Measurements from ENCODE around the gene TBX10. TPM values are rescaled to one million over a fixed set of nuclear protein-coding genes. Genes with fewer than 3 reads are reported as not detected.

TBX10 gene
- total RNA-seq, 1 donor from 2014 or later = 0.14 TPM

DNA sequence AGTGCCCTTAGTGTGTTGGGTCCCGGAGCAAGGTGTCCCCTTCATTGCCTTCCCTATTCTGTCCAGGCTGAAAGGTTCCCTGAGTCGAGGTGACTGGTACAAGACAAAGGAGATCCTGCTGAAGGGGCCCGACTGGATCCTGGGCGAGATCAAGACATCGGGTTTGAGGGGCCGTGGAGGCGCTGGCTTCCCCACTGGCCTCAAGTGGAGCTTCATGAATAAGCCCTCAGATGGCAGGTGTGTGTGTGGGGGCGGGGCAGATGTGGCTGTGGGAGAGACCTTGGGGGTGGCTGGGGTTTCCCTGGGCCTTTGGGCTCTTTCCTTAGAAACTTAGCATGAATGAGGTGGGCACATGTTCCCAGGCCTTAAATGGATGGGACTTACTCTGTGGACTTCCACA lies 31.1 kb downstream of the TBX10 start:
- TF ChIP-seq, protein P1, sequence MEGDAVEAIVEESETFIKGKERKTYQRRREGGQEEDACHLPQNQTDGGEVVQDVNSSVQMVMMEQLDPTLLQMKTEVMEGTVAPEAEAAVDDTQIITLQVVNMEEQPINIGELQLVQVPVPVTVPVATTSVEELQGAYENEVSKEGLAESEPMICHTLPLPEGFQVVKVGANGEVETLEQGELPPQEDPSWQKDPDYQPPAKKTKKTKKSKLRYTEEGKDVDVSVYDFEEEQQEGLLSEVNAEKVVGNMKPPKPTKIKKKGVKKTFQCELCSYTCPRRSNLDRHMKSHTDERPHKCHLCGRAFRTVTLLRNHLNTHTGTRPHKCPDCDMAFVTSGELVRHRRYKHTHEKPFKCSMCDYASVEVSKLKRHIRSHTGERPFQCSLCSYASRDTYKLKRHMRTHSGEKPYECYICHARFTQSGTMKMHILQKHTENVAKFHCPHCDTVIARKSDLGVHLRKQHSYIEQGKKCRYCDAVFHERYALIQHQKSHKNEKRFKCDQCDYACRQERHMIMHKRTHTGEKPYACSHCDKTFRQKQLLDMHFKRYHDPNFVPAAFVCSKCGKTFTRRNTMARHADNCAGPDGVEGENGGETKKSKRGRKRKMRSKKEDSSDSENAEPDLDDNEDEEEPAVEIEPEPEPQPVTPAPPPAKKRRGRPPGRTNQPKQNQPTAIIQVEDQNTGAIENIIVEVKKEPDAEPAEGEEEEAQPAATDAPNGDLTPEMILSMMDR (IDR thresholded peaks at IDR 0.05; ENCODE audit: borderline replicate concordance) = no peak
- H3K9me3 ChIP-seq (replicated peaks) = no peaks in the 10 kb centered on the region
- H3K4me1 ChIP-seq = peaks cover 44% of the 10 kb centered on the region
- no peak overlapping the region for H3K27ac ChIP-seq (replicated peaks)
- H3K36me3 ChIP-seq = peaks cover 52% of the 10 kb centered on the region
- H3K4me3 ChIP-seq = no peak overlapping the region
- DNase-seq = no peak
- intact Hi-C loops (cut with micrococcal nuclease) = no loop called here
- no peaks in the 10 kb centered on the region for H3K27me3 ChIP-seq (ENCODE audit: low read depth)

DNA sequence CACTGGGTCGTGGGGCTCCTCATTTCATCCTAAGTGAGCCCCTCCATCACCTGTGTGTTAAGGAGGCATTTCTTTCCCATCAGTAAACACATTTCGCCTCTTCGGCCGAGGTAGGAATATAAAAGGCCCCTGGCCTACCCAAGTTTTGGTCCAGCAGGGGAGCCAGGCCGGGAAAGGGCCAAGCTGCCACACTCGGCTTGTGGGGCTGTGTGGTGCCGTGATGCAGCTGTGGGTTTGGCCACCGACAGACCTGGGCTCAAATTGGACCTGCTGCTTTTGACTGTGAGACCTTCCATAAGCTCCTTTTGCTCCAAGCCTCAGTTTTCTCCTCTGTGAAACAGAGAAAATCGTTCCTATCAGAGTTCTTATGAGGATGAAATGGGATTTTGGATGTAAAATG lies 32.1 kb downstream of the TBX10 start:
- no peaks in the 10 kb centered on the region for H3K27me3 ChIP-seq (ENCODE audit: low read depth)
- peak overlapping the region; percentile 95 for H3K27ac ChIP-seq (replicated peaks)
- intact Hi-C loops (cut with micrococcal nuclease) = no loop called here
- TF ChIP-seq, protein P1 (IDR thresholded peaks at IDR 0.05; ENCODE audit: borderline replicate concordance) = no peak
- H3K36me3 ChIP-seq = peaks cover 44% of the 10 kb centered on the region
- DNase-seq = no peak
- H3K4me1 ChIP-seq = peaks cover 44% of the 10 kb centered on the region
- no peaks in the 10 kb centered on the region for H3K9me3 ChIP-seq (replicated peaks)
- H3K4me3 ChIP-seq = peak overlapping the region; percentile 98

DNA sequence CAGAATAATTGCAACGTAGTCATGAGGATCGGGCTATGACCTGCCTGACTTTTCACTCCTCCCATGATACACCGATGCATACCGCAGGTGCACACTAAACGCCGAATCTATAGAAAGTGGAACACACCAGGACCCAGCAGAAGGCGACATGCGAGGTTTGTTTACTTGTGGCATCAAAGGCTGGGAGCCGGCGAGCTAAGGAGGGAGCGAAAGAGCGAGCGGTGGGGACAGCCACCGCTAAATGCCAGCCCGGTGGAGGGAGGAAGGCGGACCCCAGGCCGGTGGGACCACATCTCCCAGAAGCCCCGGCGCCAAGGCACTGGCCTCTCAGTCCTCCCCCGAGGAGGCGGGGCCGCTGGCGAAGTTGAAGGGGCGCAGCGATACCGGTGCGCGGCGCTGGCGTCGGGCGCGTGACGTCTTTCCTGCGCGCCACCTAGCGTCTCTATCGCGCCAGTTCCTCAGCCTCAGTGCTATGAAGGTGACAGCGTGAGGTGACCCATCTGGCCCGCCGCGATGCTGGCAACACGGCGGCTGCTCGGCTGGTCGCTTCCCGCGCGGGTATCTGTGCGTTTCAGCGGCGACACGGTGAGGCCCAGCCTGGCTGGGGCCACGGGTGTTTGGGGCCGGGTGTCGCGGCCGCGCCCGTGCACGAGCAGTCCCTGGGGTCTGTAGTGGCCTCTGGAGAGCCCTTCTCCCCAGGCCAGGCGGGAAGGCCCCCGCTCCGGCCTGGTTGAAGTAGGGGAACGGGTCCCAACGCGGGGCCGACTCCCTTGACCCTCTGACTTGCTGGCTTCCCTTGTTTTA lies 32.9 kb downstream of the TBX10 start, which contains the start of gene NDUFV1:
TSS of gene NDUFV1 (plus strand) at position 445 of the 804 bp plus-strand sequence. CDS start at position 514, 69 bp downstream.
- no peaks in the 10 kb centered on the region for H3K27me3 ChIP-seq (ENCODE audit: low read depth)
- H3K36me3 ChIP-seq = peaks cover 36% of the 10 kb centered on the region
- DNase-seq = peak; percentile 98
- peaks cover 44% of the 10 kb centered on the region for H3K4me1 ChIP-seq
- TF ChIP-seq, protein P1 (IDR thresholded peaks at IDR 0.05; ENCODE audit: borderline replicate concordance) = peak; percentile 73
- no peaks in the 10 kb centered on the region for H3K9me3 ChIP-seq (replicated peaks)
- peak within 1 kb of the TSS; percentile 95 for H3K27ac ChIP-seq (replicated peaks)
- peak within 1 kb of the TSS; percentile 98 for H3K4me3 ChIP-seq
- intact Hi-C loops (cut with micrococcal nuclease) = no loop called here

DNA sequence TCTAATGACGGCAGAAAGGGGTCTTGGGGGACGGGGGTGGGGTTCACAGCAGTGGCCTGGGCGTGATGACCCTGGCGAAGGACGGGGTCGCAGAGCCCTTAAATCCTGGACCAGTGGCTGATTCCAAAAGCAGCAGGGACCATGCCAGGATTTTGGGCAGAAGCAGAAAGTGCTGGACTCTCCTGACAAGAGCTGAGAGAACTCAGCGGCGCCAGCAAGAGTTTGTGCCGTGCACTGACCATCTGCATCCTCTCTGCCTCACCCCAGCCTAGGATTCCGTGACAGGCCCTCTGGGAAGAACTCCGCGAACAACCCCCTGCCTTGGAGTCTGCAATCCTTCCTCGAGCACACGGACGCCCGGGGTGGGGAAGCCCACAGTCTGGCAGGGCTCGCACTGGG lies 33.5 kb downstream of the TBX10 start:
- intact Hi-C loops (cut with micrococcal nuclease) = no loop called here
- no peak for DNase-seq
- Histone ChIP-seq H3K27me3 (ENCODE audit: low read depth) (peaks cover 2% of the 10 kb centered on the region), H3K4me1 (peaks cover 44% of the 10 kb centered on the region), H3K4me3 (peak overlapping the region; percentile 98), H3K27ac (replicated peaks) (peak overlapping the region; percentile 95), H3K36me3 (peaks cover 30% of the 10 kb centered on the region), H3K9me3 (replicated peaks) (no peaks in the 10 kb centered on the region)
- TF ChIP-seq, protein P1 (IDR thresholded peaks at IDR 0.05; ENCODE audit: borderline replicate concordance) = no peak

DNA sequence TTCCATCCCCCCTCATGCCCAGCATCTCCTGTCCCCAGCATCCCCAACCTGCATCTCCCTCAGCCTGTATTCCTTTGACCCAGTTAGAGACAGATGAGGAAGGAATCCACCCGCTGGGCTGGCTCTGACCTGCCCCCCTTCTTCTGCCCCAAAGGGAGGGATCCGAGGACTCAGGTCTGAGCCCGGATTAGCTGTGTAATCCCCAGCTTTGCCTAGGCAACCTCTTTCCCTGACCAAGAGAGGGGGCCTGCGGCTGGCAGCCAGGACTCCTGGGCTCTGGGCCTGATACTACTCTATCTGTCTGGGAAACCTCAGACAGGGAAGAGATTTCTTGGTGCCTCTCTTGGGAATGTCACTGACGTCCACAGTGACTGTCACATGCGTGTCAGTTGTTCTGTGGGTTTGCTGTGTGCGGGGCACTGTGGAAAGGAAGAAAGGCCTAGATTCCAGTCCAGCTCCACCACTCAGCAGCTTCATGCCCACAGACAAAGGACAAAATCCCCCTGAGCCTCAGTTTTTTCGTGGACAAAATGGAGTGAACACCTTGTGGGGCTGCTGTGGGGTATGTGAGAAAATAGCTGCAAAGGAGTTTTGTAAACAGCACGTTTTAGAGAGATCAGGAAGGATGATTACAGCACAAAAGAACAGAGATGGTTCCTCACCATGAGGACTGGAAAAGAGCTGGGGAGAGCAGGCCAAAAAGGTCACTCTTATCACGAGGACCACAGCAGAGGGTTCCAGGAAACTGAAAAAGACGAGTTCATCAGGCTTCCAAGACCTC lies 34.1 kb downstream of the TBX10 start:
- TF ChIP-seq, protein P1 (IDR thresholded peaks at IDR 0.05; ENCODE audit: borderline replicate concordance) = no peak
- peaks cover 23% of the 10 kb centered on the region for H3K36me3 ChIP-seq

More for the DNA sequence above, 34.1 kb downstream of the TBX10 start:
- no peak overlapping the region for H3K4me3 ChIP-seq
- H3K4me1 ChIP-seq = peaks cover 42% of the 10 kb centered on the region
- no peak overlapping the region for H3K27ac ChIP-seq (replicated peaks)
- no peaks in the 10 kb centered on the region for H3K9me3 ChIP-seq (replicated peaks)
- intact Hi-C loops (cut with micrococcal nuclease) = no loop called here
- DNase-seq = no peak
- H3K27me3 ChIP-seq (ENCODE audit: low read depth) = peaks cover 4% of the 10 kb centered on the region

Measured in left ventricle myocardium inferior (tissue), 1 donor.